ENCODE data around the gene CACNA2D4.

CACNA2D4 gene

GRCh38 chr12:1842183-1842904 is 76.1 kb downstream of the CACNA2D4 start:
- DNase-seq = no peak

- DNase-seq = no peak
These were observed 76.8 kb downstream of the CACNA2D4 start for GRCh38 chr12:1841586-1842182.

GRCh38 chr12:1840981-1841425 is 77.4 kb downstream of the CACNA2D4 start:
- no peak for DNase-seq

- no peak for DNase-seq
These were observed 78.2 kb downstream of the CACNA2D4 start for GRCh38 chr12:1839956-1840951.

- no peak for DNase-seq
These were observed 79.0 kb downstream of the CACNA2D4 start for GRCh38 chr12:1839464-1839863.

- DNase-seq = no peak
These were observed 79.5 kb downstream of the CACNA2D4 start for GRCh38 chr12:1838994-1839365.

- DNase-seq = no peak
These were observed 80.1 kb downstream of the CACNA2D4 start for GRCh38 chr12:1838205-1838993.

GRCh38 chr12:1837541-1838204 is 80.8 kb downstream of the CACNA2D4 start:
- DNase-seq = no peak

GRCh38 chr12:1836854-1837421 is 81.5 kb downstream of the CACNA2D4 start:
- DNase-seq = no peak

- DNase-seq = no peak
These were observed 82.1 kb downstream of the CACNA2D4 start for GRCh38 chr12:1836241-1836803.

GRCh38 chr12:1835211-1836131 is 83.0 kb downstream of the CACNA2D4 start:
- DNase-seq = no peak

GRCh38 chr12:1834186-1834925 is 84.1 kb downstream of the CACNA2D4 start:
- no peak for DNase-seq

GRCh38 chr12:1833596-1834028 is 84.8 kb downstream of the CACNA2D4 start:
- DNase-seq = no peak

- no peak for DNase-seq
These were observed 85.5 kb downstream of the CACNA2D4 start for GRCh38 chr12:1832801-1833595.

- DNase-seq = no peak
These were observed 87.2 kb downstream of the CACNA2D4 start for GRCh38 chr12:1830981-1831963.

GRCh38 chr12:1830401-1830845 is 88.0 kb downstream of the CACNA2D4 start:
- DNase-seq = no peak

GRCh38 chr12:1829306-1829900 is 89.0 kb downstream of the CACNA2D4 start:
- DNase-seq = no peak
